Measurements from ENCODE around the gene VIPR1. TPM values are rescaled to one million over a fixed set of nuclear protein-coding genes. Genes with fewer than 3 reads are reported as not detected.

The VIPR1 gene
- total and polyA plus RNA-seq, 4 donors = 3.2 to 14.0 (median 9.6) TPM

DNA sequence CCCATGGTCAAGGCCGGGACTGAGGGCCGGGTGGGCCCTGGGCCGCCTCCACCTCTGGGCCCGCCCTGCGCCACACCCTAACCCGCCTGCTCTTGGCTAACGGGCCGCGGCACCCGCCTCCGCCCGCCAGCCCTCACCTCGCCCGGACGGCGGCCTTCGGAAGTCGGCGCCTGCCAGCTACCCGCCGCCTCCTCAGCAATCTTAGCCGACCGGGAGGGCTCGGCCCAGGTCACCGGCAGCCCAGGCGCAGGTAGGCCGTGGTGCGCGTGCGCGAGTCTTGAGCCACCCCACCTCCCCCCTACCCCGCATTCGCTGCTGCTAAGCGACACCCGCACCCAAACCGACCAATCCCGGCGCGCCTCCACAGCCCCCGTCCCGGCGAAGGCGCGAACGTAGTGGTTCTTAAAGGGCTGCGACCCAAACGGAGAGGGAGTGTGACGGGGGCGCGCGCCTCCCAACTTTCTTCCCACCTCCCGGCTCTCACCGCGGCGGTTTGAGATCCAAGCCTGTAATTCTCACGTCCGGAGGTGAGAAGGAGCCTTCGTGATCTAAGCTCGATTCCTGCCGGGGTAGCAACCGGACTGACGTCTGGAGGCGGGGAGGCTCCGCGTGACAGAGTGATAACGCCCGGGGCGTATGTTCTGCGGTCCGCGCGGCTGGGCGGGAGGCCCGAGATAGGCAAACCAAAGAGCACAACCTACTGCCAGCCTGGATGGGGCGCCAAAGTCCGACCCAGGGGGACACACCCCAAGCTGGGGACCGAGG, 79.4 kb downstream of the VIPR1 start, which contains the start of gene SEC22C:
Gene SEC22C, minus strand, starts transcription at position 259 of the 765 bp plus-strand sequence. CDS start 12,921 bp downstream, outside the sequence.
- no peaks in the 10 kb centered on the region for H3K9me3 ChIP-seq (ENCODE audit: control insufficient read depth, low read length)
- WGBS, 2 donors = 0% methylated on average over 74 to 77 of the region's 77 CpGs
- peaks cover 0 to 2% of the 10 kb centered on the region in 2 donors for H3K4me1 ChIP-seq (ENCODE audit: control insufficient read depth in 1 of 2, insufficient read depth in 2 of 2, low read length in 2 of 2)
- intact Hi-C loops (cut with DNase I) = loop anchor here in 1 of 2 donors (10.0 kb wide), 1 partner anchor 163 kb away; no protein-coding TSS in a partner anchor
- DNase-seq (peak; percentile 97 to 98), ATAC-seq (ENCODE audit: low FRiP score) (peak; percentile 98)
- H3K36me3 ChIP-seq (ENCODE audit: control insufficient read depth in 1 of 2, insufficient read depth in 2 of 2, low read length in 1 of 2) = no peaks in the 10 kb centered on the region
- H3K4me3 ChIP-seq (ENCODE audit: low read length in 2 of 2) = peak within 1 kb of the TSS; percentile 68 to 84
- peak within 1 kb of the TSS; percentile 19 to 77 for H3K27ac ChIP-seq (ENCODE audit: low read depth in 1 of 2, low read length in 2 of 2)
- no peaks in the 10 kb centered on the region for H3K27me3 ChIP-seq (ENCODE audit: control insufficient read depth in 1 of 2, insufficient read depth in 2 of 2, low read length in 1 of 2)

DNA sequence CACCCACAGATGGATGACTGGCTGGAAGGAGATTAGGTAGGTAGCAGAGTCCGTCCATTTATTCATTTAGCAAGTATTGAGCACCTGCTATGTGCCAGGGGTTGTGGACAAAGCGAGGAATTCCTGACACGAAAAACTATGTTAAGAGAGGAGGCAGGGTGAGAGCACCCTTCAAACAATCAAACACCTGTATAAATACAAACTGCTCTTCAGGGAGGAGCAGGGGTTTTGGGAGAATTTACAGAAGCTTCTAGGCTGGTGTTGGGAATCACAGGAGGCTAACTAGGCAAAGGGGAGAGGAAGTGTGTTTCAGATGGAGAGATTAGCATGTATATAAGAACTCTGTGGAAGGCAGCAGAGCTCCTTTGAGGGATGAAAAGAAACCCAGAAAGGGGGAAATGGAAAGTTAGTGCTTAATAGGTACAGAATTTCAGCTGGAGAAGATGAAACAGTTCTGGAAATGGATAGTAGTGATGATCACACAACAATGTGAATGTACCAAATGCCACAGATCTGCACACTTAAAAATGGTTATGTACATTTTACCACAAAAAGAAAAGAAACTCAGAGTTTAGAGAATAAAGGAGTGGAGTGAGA, 80.1 kb downstream of the VIPR1 start:
- Histone ChIP-seq H3K27ac (ENCODE audit: low read depth in 1 of 2, low read length in 2 of 2) (peak overlapping the region in 1 of 2 donors; percentile 77), H3K27me3 (ENCODE audit: control insufficient read depth in 1 of 2, insufficient read depth in 2 of 2, low read length in 1 of 2) (no peaks in the 10 kb centered on the region), H3K4me1 (ENCODE audit: control insufficient read depth in 1 of 2, insufficient read depth in 2 of 2, low read length in 2 of 2) (peaks cover 0 to 2% of the 10 kb centered on the region in 2 donors), H3K9me3 (ENCODE audit: control insufficient read depth, low read length) (no peaks in the 10 kb centered on the region), H3K4me3 (ENCODE audit: low read length in 2 of 2) (peak overlapping the region; percentile 68 to 84), H3K36me3 (ENCODE audit: control insufficient read depth in 1 of 2, insufficient read depth in 2 of 2, low read length in 1 of 2) (no peaks in the 10 kb centered on the region)
- no peak for DNase-seq
- intact Hi-C loops (cut with DNase I) = loop anchor here in 1 of 2 donors (10.0 kb wide), 1 partner anchor 162 kb away; no protein-coding TSS in a partner anchor
- ATAC-seq (ENCODE audit: low FRiP score) = no peak
- WGBS, 2 donors = 0 to 1% methylated on average over 3 of the region's 3 CpGs

Other genes with a start within 250 kb of the VIPR1 start
- gene CCK, start 236.5 kb upstream of the VIPR1 start, total RNA-seq = not detected
- gene CCK, start 236.5 kb upstream of the VIPR1 start, polyA plus RNA-seq = under 1 TPM in 1 of 2 donors, not detected in 1; 0.63 TPM
- gene LYZL4, start 92.0 kb upstream of the VIPR1 start, total RNA-seq = not detected
- not detected for gene LYZL4, start 92.0 kb upstream of the VIPR1 start, polyA plus RNA-seq
- 10 to 100 TPM; 43.6 to 46.6 TPM for gene SEC22C, start 79.3 kb downstream of the VIPR1 start, total RNA-seq
- gene SEC22C, start 79.3 kb downstream of the VIPR1 start, polyA plus RNA-seq = 10 to 100 TPM; 54.5 to 58.6 TPM
- gene SS18L2, start 88.2 kb downstream of the VIPR1 start, total RNA-seq = 10 to 100 TPM; 17.5 to 18.5 TPM
- 10 to 100 TPM; 21.4 to 47.8 TPM for gene SS18L2, start 88.2 kb downstream of the VIPR1 start, polyA plus RNA-seq
- 100 to 1,000 TPM in 1 of 2 donors, 10 to 100 TPM in 1; 98.5 to 163 TPM for gene NKTR, start 98.0 kb downstream of the VIPR1 start, total RNA-seq
- gene NKTR, start 98.0 kb downstream of the VIPR1 start, polyA plus RNA-seq = 10 to 100 TPM in 1 of 2 donors, 1 to 10 TPM in 1; 6.1 to 57.7 TPM
- 10 to 100 TPM; 72.4 to 82.0 TPM for gene ZBTB47, start 151.1 kb downstream of the VIPR1 start, total RNA-seq
- 10 to 100 TPM; 42.3 to 77.1 TPM for gene ZBTB47, start 151.1 kb downstream of the VIPR1 start, polyA plus RNA-seq
- not detected for gene KLHL40, start 182.9 kb downstream of the VIPR1 start, total RNA-seq
- gene KLHL40, start 182.9 kb downstream of the VIPR1 start, polyA plus RNA-seq = under 1 TPM in 1 of 2 donors, not detected in 1; 0.26 TPM
- not detected for gene HHATL, start 200.2 kb downstream of the VIPR1 start, total RNA-seq
- 1 to 10 TPM; 1.4 to 1.5 TPM for gene HHATL, start 200.2 kb downstream of the VIPR1 start, polyA plus RNA-seq